Esophagus muscularis mucosa (tissue), 4 donors: Measurements from ENCODE around the gene RUNX1.

ENCODE experiments used
- EP300 ChIP-seq: sonication (generic); formaldehyde crosslinking; IDR thresholded peaks from one replicate; pipeline ENCODE4 v1.6.1; 2017; ENCODE audit warnings: antibody characterized with exemption
- POLR2A ChIP-seq: fragments of 450-650 bp; IDR thresholded peaks from one replicate; pipeline ENCODE4 v1.6.1; 2017; ENCODE audit warnings: antibody characterized with exemption, moderate library complexity, mild to moderate bottlenecking, low read depth
- POLR2AphosphoS5 ChIP-seq, 2 donors: sonication (generic); formaldehyde crosslinking; IDR thresholded peaks; one replicate each; pipeline ENCODE4 v1.6.1; 2017; ENCODE audit warnings: antibody characterized with exemption in 2 of 2
- TF ChIP-seq, protein P1 (sequence below), 3 experiments: fragments of 200-600 bp in 2 of 3; fragments of 450-650 bp in 1 of 3; sonication (generic) in 2 of 3; IDR thresholded peaks; one replicate each; pipeline ENCODE4 v1.5.1; 2017 to 2019; ENCODE audit warnings: antibody characterized with exemption in 3 of 3, mild to moderate bottlenecking in 2 of 3, moderate library complexity in 1 of 3

DNA sequence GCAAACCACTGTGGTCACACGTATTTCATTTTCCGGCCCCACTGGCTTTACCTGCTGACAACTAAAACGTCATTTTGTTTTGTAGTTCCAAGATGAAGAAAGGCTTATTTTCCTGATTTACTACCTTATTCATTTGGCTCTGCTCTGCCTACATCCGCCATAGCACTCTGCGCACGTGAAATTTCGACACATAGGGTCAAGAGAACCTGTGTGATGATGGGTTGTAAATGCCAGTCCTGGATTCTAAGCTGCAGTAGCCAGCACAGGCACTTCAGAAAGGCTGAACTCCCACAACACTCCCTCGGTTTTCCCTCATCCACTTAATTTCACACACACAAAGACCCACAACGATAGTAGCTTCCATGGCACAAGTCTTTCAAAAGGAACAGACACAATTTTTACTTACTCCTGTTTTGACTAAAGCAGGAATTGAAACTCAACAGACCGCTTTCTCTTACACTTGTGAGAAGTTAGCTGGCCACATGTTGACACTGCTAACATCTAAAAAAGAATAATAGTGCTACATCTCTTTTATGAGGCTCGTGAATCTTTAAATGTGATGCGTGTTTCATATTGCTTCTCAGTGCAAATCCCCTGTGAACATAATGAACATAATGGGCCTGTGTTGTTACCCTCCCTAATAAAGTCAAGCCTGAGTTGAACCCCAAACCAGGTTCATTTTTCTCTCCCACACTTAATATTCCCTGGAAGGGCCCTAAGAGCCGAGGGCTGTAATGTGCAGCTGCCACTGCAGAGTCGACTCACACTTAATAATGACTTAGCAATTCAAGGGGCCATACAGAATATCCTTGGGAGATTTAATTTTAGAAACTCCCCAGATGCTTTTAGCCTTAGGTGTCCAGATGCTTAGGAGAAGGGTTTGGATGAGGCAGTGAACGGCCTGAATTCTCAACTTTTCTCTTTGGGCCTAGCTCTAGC is 1.5 kb upstream of the RUNX1 start:
- no peak for TF ChIP-seq POLR2A
- TF ChIP-seq, protein P1, sequence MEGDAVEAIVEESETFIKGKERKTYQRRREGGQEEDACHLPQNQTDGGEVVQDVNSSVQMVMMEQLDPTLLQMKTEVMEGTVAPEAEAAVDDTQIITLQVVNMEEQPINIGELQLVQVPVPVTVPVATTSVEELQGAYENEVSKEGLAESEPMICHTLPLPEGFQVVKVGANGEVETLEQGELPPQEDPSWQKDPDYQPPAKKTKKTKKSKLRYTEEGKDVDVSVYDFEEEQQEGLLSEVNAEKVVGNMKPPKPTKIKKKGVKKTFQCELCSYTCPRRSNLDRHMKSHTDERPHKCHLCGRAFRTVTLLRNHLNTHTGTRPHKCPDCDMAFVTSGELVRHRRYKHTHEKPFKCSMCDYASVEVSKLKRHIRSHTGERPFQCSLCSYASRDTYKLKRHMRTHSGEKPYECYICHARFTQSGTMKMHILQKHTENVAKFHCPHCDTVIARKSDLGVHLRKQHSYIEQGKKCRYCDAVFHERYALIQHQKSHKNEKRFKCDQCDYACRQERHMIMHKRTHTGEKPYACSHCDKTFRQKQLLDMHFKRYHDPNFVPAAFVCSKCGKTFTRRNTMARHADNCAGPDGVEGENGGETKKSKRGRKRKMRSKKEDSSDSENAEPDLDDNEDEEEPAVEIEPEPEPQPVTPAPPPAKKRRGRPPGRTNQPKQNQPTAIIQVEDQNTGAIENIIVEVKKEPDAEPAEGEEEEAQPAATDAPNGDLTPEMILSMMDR (IDR thresholded peaks at IDR 0.05): no peak
- no peak for TF ChIP-seq EP300
- no peak for TF ChIP-seq POLR2AphosphoS5 (IDR thresholded peaks at IDR 0.05)
